HG03558 (cell line): ENCODE results near the gene RASGRF2.
A peak's percentile ranks its signal among the peaks of the same experiment; 100 is the strongest.
"Not testable (repeated sequence)": the region's sequence is repeated elsewhere in the genome, so short reads cannot be mapped to it uniquely, and the experiment has no call there.

ENCODE experiments used
- ATAC-seq: cut with Tn5 transposase; IDR thresholded peaks from one replicate; pipeline ENCODE4 v1.9.1; 2021; ENCODE audit warnings: moderate number of reproducible peaks; ENCODE audit not compliant: unreplicated experiment; ENCODE audit errors: extremely low read depth

The RASGRF2 gene

DNA sequence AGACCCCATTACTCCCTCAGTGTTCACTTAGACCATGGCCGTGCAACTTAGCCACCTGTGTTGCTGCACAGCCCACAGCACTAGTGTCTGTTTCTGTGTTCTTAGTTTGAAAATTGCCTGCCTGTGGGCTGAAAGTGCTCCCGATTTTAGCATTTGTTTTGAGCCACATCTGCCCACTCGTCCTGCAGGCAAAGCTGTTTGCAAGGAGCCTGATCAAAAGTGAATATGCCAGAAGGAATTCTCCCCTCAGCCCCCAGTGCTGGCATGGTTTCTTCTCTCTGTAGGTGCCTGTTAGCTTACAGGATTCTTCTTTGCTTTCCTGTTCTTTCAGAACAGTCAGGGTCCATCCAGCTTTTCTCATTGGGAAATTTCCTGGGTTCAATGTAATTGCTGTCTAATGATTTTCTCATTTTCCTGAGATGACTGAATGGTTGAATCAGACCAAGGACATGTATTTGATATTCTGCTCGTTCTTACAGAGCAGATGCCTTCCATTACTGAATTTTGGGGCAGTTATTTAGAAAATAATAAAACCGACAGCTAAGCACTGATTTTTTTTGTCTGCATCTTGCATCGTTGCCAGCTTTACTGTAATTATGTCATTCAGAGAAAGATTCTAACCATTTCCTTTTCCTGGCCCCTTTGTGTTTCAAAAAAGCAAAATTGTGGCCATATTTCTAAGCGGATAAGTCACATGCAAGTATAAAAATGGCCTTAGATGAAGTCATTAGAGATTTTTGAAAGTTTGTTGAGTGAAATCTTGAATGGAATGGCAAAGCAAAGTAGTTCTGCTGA is 161.9 kb downstream of the RASGRF2 start:
- no peak for ATAC-seq

DNA sequence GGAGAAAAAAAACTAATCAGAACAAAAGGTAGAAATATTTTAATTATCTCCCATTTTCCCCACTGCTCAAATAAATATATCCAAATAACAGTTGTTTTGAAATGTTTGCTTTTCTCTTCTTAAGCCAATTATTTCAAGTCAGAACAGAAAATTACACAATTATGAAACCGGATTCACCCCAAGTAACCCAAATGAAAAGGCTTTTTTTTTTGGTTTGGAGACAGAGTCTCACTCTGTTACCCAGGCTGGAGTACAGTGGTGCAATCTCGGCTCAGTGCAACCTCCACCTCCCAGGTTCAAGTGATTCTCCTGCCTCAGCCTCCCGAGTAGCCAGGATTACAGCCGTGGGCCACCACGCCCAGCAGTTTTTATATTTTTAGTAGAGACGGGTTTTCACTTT is 164.5 kb downstream of the RASGRF2 start:
- not testable (repeated sequence) for ATAC-seq

DNA sequence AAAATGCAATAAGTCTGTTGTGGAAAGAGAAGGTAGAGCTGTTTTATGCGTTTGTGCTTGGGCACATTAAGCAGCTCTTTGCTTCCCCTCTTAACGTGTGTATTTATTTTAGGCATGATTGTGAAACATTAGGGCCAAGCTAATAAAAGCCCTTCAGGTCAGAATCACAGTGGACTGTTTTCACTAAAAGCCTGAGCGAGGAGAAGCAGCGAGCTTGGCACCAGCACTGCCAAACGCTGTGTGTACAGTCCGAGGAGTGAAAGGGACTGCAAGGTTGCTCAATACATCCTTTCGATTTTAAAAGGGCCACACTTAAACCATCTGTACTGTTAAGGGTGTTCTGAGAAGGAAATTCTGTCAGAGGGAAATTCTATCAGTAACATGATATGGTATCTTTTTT is 165.8 kb downstream of the RASGRF2 start:
- ATAC-seq: no peak

DNA sequence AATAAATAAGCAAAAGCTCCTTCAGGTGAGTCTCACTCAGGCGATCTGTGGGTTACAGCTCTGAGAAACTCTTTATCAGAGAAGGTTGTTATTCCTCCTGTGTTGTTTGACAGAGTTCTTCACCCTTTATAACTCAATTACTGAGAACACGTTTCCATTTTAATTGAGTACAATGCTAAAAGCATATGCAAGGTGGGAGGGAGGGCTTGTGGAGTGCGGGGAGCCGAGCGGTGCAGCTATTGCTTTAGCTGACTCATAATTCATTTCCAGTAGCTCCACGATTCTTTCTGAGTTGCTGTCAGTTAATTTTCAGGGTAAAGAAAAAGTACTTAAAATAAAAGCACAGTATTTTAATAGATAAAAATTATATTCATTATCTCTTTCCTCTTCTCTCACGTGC is 168.3 kb downstream of the RASGRF2 start:
- no peak for ATAC-seq

DNA sequence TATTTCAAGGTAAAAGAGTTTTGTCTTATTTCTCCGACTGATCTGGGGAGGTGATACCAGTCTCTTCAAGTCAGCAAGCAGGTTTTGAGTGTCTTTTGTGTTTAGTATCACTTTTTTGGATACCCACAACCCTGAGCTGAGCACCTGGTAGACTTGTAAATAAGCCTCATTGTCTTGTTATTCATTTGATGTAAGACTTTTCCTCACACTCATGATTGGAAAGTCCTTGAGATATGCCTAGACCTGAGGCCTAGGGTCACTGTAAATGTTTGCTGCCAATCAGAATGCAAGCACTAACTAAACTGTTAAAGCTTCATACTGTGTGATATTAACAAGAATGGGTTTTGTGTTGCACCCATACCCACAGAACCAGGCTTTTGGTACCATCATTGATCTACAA is 172.2 kb downstream of the RASGRF2 start:
- no peak for ATAC-seq

DNA sequence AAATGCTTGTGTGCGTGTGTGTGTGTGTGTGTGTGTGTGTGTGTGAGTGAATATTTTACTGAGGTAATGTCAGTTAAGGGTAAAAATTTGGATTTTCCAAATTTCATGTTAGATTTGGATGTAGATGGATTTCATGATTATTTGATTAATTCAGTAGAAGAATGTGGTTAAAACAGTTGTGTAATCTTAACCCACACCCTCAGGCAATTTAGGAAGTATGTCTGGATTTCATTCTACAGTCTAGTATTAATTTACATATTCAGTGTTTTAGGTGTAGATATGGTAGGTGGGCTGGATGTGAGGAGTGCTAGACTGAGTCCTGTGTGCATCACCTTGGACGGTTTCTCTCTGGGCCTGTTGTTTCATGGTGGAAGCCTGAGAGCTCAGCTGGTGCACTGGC is 173.9 kb downstream of the RASGRF2 start:
- no peak for ATAC-seq

DNA sequence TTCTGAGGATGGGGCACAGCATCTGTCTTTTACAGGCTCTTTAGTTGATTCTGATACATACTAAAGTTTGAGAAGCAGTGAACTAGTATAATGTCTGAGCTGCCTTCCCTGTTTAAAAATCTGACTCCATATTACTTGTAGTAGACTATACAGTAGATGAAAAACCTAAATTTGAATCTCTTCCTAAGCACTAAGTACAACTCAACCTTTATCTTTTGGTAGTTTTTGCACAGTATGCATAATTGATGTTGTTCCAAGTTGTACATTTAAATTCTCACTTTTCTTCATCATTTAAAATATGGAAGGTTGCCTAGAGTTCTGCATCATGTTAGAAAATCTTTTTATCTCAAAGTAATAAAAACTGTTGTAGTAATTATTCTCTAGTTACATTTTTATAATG is 174.4 kb downstream of the RASGRF2 start:
- no peak for ATAC-seq

DNA sequence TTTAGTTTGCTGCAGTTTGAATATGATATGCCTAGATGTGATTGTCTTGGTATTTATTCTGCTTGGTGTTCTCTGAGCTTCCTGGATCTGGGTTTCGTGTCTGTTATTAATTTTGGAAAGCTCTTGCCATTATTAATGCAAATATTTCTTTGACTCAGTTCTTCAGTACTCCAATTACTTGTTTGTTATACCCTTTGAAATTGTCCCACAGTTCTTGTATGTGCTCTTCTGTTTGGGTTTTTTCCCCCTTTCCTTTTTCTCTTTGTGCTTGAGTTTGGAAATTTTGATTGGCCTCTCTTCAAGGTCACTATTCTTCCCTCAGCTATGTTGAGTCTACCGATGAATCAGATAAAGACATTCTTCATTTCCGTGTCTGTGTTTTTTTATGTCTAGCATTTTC is 176.4 kb downstream of the RASGRF2 start:
- ATAC-seq: no peak

DNA sequence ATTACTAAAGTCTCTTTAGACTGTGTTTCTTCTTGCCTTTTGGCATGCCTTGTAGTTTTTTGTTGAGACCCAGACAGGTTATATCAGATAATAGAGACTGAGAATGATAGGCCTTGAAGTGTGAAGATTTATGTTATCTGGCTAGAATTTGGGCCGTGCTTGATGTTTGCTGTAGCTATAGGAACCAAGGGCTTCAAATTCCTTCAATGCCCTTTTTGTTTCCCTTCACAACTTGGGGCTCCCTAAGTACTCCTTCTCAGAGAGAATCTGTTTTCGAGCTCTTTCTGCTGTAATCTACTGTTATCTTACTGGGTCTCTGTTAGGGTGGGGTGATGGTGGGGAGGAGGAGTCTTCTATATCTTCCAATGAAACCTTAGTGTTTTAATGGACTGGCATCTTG is 177.7 kb downstream of the RASGRF2 start:
- ATAC-seq: no peak

DNA sequence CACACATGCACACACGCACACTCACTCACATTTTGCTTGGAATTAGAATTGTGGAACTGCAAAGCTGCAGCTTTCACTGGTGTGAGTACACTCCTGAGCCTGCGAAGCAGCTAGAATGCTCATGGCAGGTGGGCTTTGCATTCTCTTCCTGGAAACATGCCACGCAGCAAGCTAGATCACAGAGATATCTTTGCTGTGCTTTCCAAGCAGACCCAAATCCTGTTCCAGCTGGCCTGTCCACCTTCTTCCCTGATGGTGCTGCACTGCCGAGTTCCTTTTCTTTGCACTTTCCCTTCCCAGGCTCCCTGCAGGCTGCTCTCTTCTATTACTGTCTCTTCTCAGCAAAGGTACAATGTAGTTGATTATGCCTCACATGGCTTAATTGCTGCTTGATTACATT is 180.3 kb downstream of the RASGRF2 start:
- no peak for ATAC-seq

DNA sequence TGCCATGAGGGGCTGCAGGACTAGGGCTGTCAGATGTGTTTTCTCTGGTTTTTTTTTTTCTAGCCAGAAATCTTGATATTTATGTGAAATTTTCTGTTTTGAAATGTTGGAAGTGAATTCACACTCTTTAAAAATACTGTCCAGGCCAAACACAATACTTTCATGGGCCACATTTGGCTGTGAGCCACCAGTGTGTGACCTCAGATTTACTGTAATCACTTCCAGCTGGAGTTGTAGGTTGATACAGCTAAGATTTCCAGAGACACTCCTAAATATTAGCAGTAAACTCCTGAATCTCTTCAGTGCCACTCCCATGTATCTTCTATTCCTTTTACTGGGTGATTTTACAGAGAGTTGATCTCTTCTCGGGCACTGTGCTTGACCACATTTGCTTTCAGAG is 180.8 kb downstream of the RASGRF2 start:
- no peak for ATAC-seq

DNA sequence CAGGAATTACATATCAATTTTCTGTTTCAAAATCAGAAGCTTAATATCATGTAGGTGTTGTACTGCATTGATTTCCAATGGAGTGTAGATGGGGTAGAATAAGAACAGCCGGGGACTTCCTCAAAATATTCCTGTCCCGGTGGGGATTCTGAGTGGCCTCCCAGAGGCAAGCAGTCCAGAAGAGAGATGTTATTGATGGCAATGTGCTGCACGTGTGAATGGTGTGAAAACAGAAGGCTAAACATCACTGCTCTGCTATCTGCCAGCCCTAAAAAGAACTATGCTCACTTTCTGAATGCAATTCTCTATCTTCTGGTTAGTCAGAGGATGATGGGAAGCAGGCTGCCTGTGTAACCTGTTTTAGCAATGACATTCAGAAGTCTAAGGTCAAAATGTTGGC is 181.9 kb downstream of the RASGRF2 start:
- no peak for ATAC-seq

DNA sequence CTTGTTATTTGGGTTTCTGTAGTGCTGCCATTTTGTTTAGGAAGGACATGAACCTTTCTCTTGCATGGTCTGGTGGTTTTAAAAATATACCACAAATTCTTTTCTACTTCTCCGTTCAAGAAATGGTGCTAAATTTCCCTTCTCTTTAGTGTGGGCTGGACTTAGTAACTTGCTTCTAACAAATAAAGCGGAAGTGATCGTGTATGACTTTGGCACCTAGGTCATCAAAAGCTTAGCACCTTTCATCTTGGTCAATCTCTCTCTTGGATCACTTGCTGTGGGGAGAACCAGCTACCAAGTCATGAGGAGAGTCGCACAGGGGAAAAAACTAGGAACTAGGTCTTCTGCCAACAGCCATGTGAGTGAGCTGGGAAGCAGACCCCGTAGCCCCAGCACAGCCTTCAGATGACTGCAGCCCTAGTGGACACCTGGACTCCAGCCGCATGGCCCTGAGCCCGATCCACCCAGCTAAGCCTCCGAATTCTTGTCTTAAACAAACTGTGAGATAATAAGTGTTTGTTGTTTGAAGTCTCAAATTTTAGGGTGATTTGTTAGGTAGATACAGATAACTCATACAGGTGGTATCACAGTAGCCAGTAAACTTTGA is 185.3 kb downstream of the RASGRF2 start:
- ATAC-seq: no peak

DNA sequence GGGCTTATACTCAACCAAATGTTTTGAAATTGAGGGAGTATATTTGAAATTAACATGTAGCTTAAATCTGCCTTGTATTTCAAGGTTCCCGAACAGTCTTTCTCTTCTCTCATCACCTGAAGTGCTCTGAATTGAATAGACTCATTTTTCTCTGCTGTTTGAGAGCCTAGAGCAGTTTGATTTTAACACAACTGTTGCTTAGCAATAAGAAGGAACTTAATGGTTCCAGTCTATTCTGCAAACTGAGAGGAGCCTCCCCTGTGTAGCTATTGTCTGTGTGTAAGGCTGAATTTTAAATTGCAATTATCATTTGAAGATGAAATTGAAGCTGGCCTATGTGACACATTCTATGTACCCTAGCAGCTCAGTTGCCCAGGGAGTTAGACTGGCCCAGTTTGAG is 185.9 kb downstream of the RASGRF2 start:
- ATAC-seq: no peak

DNA sequence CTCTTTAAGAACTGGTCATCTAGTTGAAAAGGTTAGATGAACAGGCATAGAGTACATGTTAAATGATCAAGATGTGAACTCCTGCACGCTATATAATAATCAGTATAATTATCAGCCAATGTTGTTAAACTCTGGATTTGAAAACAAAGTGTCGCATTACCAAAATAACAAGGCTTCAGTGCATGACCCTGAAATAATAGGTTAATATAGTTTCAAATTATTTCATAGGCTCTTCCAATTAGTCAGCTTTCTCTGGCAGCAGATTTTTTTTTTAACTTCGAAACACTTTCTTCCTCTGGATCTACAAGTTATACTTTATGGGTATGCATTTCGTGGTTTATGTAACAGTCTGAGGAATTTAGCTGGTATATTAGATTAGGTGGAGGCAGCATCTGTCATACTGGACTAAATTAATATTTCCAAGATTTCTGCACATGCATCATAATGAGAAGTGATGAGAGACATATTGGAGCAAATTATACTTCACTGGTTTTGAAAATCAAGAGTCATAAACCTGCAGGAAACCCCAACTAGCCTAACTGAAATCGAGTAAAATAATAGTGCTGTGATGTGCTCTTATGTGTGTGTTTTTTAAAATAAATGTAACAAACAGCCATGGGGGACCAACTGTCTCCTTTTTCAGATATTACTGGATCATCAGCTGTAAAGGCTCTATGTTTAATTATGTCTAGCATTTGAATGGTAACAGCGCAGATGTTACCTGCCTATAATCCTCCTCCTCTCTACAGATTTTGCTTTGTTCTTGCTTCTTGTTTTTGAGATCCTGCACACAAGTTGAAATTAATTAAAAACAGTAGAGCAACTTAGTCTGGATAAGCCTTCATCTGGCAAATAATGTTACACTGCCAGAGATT is 187.1 kb downstream of the RASGRF2 start:
- no peak for ATAC-seq

DNA sequence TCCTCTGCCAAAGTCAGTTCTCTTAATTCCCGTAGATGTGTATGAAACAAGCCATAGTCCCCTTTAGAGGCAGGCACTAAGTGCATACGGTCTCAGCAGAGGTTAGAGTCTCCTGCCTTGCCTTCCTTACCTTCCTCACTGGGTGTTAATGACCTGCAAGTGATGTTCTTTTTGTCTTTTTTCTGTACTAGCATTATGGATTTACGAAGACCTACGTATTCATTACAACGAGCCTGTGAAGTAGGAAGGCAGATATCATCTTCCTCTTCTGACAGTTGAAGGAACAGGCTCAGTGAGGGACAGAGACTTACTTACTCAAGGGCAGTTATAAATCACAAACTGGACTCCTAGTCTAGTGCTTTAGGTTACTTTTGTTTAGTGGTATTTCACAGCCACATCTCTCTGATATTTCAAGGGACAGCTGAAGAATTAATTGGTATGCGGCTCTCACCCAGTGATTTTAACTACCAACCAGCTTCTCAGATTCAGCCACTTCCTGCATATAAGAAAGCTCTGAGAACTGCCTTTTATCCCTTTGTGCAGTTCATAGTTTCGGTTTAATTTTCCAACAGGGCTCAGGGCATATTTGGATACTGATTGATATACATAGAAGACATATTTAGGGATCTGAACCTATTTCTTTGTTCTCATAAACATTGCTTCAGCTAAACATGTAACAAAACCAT is 187.9 kb downstream of the RASGRF2 start:
- no peak for ATAC-seq

DNA sequence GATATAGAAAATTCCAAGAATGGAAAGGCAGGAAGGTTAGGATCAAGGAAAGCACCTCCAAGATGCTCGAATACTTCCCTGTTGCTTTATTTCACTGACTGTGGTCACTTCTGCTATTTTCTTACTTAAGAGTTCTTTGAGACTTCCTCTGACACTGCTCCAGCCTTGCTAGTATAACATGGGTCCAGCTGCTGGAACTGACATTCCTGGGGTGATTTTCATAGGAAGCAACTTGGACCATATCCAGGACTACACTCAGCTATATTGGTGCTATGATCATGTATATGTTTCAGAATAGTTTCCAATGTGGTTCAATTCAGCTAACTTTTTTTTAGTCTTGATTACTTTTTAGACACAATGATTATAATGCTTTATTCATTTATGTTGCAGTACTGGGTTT is 191.4 kb downstream of the RASGRF2 start:
- no peak for ATAC-seq

DNA sequence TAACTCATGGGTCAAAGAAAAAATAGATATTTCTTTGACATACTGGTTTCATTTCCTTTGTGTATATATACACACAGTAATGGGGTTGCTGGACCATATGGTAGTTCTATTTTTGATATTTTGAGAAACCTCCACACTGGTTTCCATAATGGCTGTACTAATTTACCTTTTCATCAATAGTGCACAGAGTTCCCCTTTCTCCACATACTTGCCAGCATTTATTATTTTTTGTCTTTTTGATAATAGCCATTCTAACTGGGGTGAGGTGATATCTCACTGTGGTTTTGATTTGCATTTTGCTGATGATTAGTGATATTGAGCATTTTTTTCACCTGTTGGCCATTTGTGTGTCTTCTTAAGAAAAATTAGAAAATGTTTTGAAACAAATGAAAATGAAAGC is 194.6 kb downstream of the RASGRF2 start:
- no peak for ATAC-seq

DNA sequence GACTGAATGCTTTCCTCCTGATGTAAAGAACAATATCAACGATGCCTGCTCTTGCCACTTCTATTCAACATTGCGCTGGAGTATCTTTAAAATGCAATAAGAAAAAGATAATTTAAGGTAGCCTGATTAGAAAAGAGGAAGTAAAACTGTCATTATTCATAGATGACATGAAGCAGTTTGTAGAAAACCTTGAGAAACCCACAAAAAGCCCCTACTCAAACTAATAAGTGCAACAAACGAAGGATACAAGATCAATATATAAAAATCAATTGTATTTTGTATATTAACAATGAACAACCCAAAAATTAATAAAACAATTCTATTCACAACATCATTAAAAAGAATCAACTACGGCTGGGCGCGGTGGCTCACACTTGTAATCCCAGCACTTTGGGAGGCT is 196.6 kb downstream of the RASGRF2 start:
- no peak for ATAC-seq

DNA sequence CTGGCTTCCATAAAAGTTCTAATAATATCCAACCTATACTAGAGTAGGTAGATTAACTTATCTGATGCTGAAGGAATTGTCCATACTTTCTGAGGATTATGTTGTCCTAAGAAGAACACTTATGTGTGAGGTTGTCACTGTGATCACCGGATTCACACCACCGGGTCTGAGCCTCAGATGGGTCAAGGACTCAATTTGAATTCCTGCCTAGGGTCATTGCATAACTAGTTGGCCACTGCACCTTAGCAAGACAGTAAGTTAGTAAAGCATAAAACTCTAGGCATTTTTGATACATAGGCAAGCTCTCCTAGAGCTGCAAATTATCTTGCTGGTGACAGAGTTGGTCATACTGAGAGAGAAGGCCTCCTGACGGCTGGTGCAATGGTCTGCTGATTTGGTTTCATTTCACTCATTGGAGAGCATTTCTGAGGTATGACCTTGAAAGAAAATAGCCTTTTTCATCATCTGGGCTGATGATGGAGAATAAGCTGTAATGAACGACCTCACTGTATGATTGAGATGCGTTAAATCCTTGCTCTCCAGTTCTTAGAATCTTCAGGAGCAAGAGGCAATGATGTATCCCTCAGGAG is 200.9 kb downstream of the RASGRF2 start:
- ATAC-seq: peak; percentile 65
